Neural cell (in vitro differentiated cells): ENCODE data around the gene FOXO6. TPM values are rescaled to one million over a fixed set of nuclear protein-coding genes. Genes with fewer than 3 reads are reported as not detected.

Experiments used
- H2AFZ ChIP-seq: fragments of 200-600, 300-800 bp; sonication (generic), shearing (Covaris generic); 2 replicates; pipeline ENCODE4 v1.6.0; 2014; ENCODE audit warnings: low read depth, mild to moderate bottlenecking, antibody characterized with exemption, low read length, moderate library complexity
- H3F3A ChIP-seq: fragments of 200-600 bp; shearing (Covaris generic); 2 replicates; pipeline ENCODE4 v1.6.1; 2016; ENCODE audit warnings: mild to moderate bottlenecking, moderate library complexity, mixed read lengths, antibody characterized with exemption, low read length; ENCODE audit not compliant: insufficient read depth, poor library complexity, severe bottlenecking
- H3K27ac ChIP-seq: fragments of 200-600, 300-800 bp; sonication (generic), shearing (Covaris generic); 2 replicates; pipeline ENCODE4 v1.5.1; 2014; ENCODE audit warnings: mild to moderate bottlenecking, low read length, moderate library complexity
- H3K27me3 ChIP-seq: fragments of 300-800, 200-600 bp; sonication (generic), shearing (Covaris generic); 2 replicates; pipeline ENCODE4 v1.6.0; 2014; ENCODE audit warnings: mild to moderate bottlenecking, low read depth, low read length, moderate library complexity; ENCODE audit not compliant: insufficient read depth
- H3K36me3 ChIP-seq: fragments of 300-800, 200-600 bp; sonication (generic), shearing (Covaris generic); 2 replicates; pipeline ENCODE4 v1.5.1; 2014; ENCODE audit warnings: mild to moderate bottlenecking, antibody characterized with exemption, low read length, moderate library complexity; ENCODE audit not compliant: insufficient read depth
- H3K4me2 ChIP-seq: fragments of 300-800, 200-600 bp; sonication (generic), shearing (Covaris generic); 2 replicates; pipeline ENCODE4 v1.6.0; 2014; ENCODE audit warnings: mild to moderate bottlenecking, low read length
- H3K4me3 ChIP-seq: fragments of 300-800, 200-600 bp; sonication (generic), shearing (Covaris generic); 2 replicates; pipeline ENCODE4 v1.5.1; 2014; ENCODE audit warnings: mild to moderate bottlenecking, low read length, moderate library complexity
- H3K79me2 ChIP-seq: fragments of 200-600 bp; shearing (Covaris generic); replicated peaks from 2 replicates; pipeline ENCODE4 v1.6.0; 2014; ENCODE audit warnings: mild to moderate bottlenecking, low read length, moderate library complexity; ENCODE audit not compliant: insufficient read depth
- H3K9ac ChIP-seq: fragments of 300-800, 200-600 bp; sonication (generic), shearing (Covaris generic); 2 replicates; pipeline ENCODE4 v1.6.1; 2016; ENCODE audit warnings: mild to moderate bottlenecking, low read length, mixed read lengths
- H3K9me2 ChIP-seq: fragments of 200-600 bp; shearing (Covaris generic); 2 replicates; pipeline ENCODE4 v1.6.1; 2016; ENCODE audit warnings: mild to moderate bottlenecking, low read length, mixed read lengths; ENCODE audit not compliant: insufficient read depth
- H3K9me3 ChIP-seq: fragments of 200-600, 300-800 bp; sonication (generic), shearing (Covaris generic); 2 replicates; pipeline ENCODE4 v1.6.1; 2016; ENCODE audit warnings: mild to moderate bottlenecking, mixed run types, low read length, moderate library complexity, mixed read lengths
- H4K20me1 ChIP-seq: fragments of 200-600 bp; shearing (Covaris generic); 2 replicates; pipeline ENCODE4 v1.6.1; 2016; ENCODE audit warnings: mild to moderate bottlenecking, mixed run types; ENCODE audit not compliant: insufficient read depth
- EP300 ChIP-seq: fragments of 450-650 bp; conservative IDR thresholded peaks from 2 replicates; pipeline ENCODE4 v1.6.1; 2014; ENCODE audit warnings: antibody characterized with exemption, mild to moderate bottlenecking, moderate library complexity; ENCODE audit not compliant: poor library complexity, severe bottlenecking
- EZH2 ChIP-seq: fragments of 200-600, 300-800 bp; shearing (Covaris generic), sonication (generic); IDR thresholded peaks from 2 replicates; pipeline ENCODE4 v1.6.1; 2014; ENCODE audit warnings: antibody characterized with exemption, low read length, borderline replicate concordance, mild to moderate bottlenecking; ENCODE audit not compliant: insufficient read depth, poor library complexity, severe bottlenecking
- MXI1 ChIP-seq: fragments of 450-650 bp; conservative IDR thresholded peaks from 2 replicates; pipeline ENCODE4 v1.6.1; 2014; ENCODE audit warnings: antibody characterized with exemption, mild to moderate bottlenecking; ENCODE audit not compliant: poor library complexity, severe bottlenecking
- POLR2AphosphoS5 ChIP-seq: IDR thresholded peaks from 2 replicates; pipeline ENCODE4 v1.6.1; 2012
- RAD21 ChIP-seq: fragments of 450-650 bp; conservative IDR thresholded peaks from 2 replicates; pipeline ENCODE4 v1.6.1; 2014; ENCODE audit warnings: antibody characterized with exemption, mild to moderate bottlenecking, moderate library complexity
- SMC3 ChIP-seq: fragments of 450-650 bp; conservative IDR thresholded peaks from 2 replicates; pipeline ENCODE4 v1.6.1; 2014; ENCODE audit warnings: antibody characterized with exemption, mild to moderate bottlenecking, moderate library complexity; ENCODE audit not compliant: poor library complexity
- TAF1 ChIP-seq: IDR thresholded peaks from 2 replicates; pipeline ENCODE4 v1.6.1; 2012; ENCODE audit warnings: low read depth
- polyA plus RNA-seq: library from polyadenylated mRNA; depleted of rRNA; stranded (reverse); fragments of >200 nt; gene quantifications from 2 replicates; pipeline ENCODE4 v1.2.3, GENCODE V29; 2014
- TF ChIP-seq, protein P1 (sequence below): IDR thresholded peaks from 2 replicates; pipeline ENCODE4 v1.6.1; 2012; ENCODE audit warnings: borderline replicate concordance
- TF ChIP-seq, protein P2 (sequence below): fragments of 450-650 bp; IDR thresholded peaks from 2 replicates; pipeline ENCODE4 v1.5.1; 2014; ENCODE audit warnings: antibody characterized with exemption, mild to moderate bottlenecking, moderate library complexity; ENCODE audit not compliant: poor library complexity, severe bottlenecking

The FOXO6 gene
- polyA plus RNA-seq, 1 donor from 2014 or later, result 0.59 TPM

- Histone ChIP-seq H3K9ac (no peak overlapping the region), H2AFZ (no peak overlapping the region), H3K79me2 (no peaks in the 10 kb centered on the region), H3K27ac (no peak overlapping the region), H4K20me1 (no peaks in the 10 kb centered on the region), H3K9me3 (no peaks in the 10 kb centered on the region), H3K27me3 (no peaks in the 10 kb centered on the region), H3K36me3 (no peaks in the 10 kb centered on the region), H3K4me2 (no peak overlapping the region), H3F3A (no peaks in the 10 kb centered on the region), H3K4me3 (no peak overlapping the region), H3K9me2 (no peaks in the 10 kb centered on the region)
- TF ChIP-seq, protein P1, sequence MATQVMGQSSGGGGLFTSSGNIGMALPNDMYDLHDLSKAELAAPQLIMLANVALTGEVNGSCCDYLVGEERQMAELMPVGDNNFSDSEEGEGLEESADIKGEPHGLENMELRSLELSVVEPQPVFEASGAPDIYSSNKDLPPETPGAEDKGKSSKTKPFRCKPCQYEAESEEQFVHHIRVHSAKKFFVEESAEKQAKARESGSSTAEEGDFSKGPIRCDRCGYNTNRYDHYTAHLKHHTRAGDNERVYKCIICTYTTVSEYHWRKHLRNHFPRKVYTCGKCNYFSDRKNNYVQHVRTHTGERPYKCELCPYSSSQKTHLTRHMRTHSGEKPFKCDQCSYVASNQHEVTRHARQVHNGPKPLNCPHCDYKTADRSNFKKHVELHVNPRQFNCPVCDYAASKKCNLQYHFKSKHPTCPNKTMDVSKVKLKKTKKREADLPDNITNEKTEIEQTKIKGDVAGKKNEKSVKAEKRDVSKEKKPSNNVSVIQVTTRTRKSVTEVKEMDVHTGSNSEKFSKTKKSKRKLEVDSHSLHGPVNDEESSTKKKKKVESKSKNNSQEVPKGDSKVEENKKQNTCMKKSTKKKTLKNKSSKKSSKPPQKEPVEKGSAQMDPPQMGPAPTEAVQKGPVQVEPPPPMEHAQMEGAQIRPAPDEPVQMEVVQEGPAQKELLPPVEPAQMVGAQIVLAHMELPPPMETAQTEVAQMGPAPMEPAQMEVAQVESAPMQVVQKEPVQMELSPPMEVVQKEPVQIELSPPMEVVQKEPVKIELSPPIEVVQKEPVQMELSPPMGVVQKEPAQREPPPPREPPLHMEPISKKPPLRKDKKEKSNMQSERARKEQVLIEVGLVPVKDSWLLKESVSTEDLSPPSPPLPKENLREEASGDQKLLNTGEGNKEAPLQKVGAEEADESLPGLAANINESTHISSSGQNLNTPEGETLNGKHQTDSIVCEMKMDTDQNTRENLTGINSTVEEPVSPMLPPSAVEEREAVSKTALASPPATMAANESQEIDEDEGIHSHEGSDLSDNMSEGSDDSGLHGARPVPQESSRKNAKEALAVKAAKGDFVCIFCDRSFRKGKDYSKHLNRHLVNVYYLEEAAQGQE, result no peak
- no peak for TF ChIP-seq POLR2AphosphoS5
These were observed 62.4 kb downstream of the FOXO6 start for GRCh38 chr1:41423511-41424191.

GRCh38 chr1:41424581-41425118 lies 63.4 kb downstream of the FOXO6 start:
- Histone ChIP-seq H3K27me3 (no peaks in the 10 kb centered on the region), H3K4me3 (no peak overlapping the region), H3K9me3 (no peaks in the 10 kb centered on the region), H3F3A (no peaks in the 10 kb centered on the region), H3K36me3 (no peaks in the 10 kb centered on the region), H3K27ac (no peak overlapping the region), H3K4me2 (no peak overlapping the region), H4K20me1 (no peaks in the 10 kb centered on the region), H3K9ac (no peak overlapping the region), H3K9me2 (no peaks in the 10 kb centered on the region), H2AFZ (no peak overlapping the region), H3K79me2 (no peaks in the 10 kb centered on the region)
- TF ChIP-seq TAF1, result no peak
- TF ChIP-seq RAD21, result no peak
- no peak for TF ChIP-seq SMC3
- TF ChIP-seq EZH2, result no peak
- TF ChIP-seq, protein P2, sequence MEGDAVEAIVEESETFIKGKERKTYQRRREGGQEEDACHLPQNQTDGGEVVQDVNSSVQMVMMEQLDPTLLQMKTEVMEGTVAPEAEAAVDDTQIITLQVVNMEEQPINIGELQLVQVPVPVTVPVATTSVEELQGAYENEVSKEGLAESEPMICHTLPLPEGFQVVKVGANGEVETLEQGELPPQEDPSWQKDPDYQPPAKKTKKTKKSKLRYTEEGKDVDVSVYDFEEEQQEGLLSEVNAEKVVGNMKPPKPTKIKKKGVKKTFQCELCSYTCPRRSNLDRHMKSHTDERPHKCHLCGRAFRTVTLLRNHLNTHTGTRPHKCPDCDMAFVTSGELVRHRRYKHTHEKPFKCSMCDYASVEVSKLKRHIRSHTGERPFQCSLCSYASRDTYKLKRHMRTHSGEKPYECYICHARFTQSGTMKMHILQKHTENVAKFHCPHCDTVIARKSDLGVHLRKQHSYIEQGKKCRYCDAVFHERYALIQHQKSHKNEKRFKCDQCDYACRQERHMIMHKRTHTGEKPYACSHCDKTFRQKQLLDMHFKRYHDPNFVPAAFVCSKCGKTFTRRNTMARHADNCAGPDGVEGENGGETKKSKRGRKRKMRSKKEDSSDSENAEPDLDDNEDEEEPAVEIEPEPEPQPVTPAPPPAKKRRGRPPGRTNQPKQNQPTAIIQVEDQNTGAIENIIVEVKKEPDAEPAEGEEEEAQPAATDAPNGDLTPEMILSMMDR, result no peak
- no peak for TF ChIP-seq POLR2AphosphoS5
- TF ChIP-seq, protein P1, result no peak
- no peak for TF ChIP-seq EP300
- no peak for TF ChIP-seq MXI1
